ENCODE data around the gene PCNT. TPM values are rescaled to one million over a fixed set of nuclear protein-coding genes. Genes with fewer than 3 reads are reported as not detected.

PCNT gene
- total and polyA plus RNA-seq, 2 of the 4 experiments (the other 2 are of a cell fraction) = 10.0 to 19.4 TPM

DNA sequence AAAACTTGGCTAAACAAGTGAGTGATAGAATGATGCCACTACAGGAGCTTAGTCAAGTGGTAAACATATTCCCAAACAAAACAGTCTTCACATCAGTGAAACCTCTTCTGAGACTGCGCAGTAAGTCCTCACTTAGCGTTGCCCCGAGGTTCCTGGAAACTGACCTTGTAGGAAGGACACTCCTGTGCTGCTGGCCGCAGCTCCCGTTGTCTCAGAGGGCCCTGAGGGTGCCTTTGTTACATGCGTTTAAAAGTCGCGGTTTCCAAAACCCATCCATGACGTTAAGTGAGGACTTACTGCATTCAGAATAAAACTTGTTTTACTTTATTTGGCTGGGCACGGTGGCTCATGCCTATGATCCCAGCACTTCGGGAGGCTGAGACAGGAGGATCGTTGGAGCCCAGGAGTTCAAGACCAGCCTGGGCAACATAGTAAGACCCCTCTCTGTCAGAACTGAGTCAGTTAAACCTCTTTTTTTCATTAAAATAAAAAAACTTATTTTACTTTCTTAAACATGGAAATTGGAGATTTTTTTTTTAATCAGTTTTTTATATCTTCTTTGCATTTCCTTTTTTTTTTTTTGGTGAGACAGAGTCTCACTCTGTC lies 98.8 kb downstream of the PCNT start:
- H2AK5ac ChIP-seq (ENCODE audit: low read depth, low read length) = no peak overlapping the region
- H4K20me1 ChIP-seq (ENCODE audit: insufficient read depth, low read length) = no peaks in the 10 kb centered on the region
- dilution Hi-C loops (cut with HindIII; ENCODE audit: low sequenced_read_pairs, unreplicated experiment) = no loop called here
- in situ Hi-C loops (cut with MboI; ENCODE audit: low sequenced_read_pairs) = no loop called here
- H3K14ac ChIP-seq (replicated peaks; ENCODE audit: low read depth, low read length) = no peak overlapping the region
- no peaks in the 10 kb centered on the region for H3K9me1 ChIP-seq (ENCODE audit: insufficient read depth, low read length)
- no peak overlapping the region for H3K18ac ChIP-seq (ENCODE audit: low read depth, low read length)
- 91% methylated on average over 4 of the region's 12 CpGs; no CpG with 5 or more reads in 1 of the 2 experiments for WGBS, 2 experiments (ENCODE audit: extremely low coverage in 2 of 2, insufficient read length in 1 of 2)
- BruUV-seq (replicated peaks) = no TSS peak
- no peak overlapping the region for H3K4ac ChIP-seq (ENCODE audit: low read depth, low read length)
- H2BK120ac ChIP-seq (ENCODE audit: low read depth, low read length) = no peak overlapping the region
- intact Hi-C loops (cut with micrococcal nuclease) = no loop called here
- H3K36me3 ChIP-seq (ENCODE audit: control insufficient read depth, insufficient read depth, low read length) = peaks cover 40% of the 10 kb centered on the region
- no peak overlapping the region for H3K4me2 ChIP-seq (ENCODE audit: low read depth, low read length)
- no peak overlapping the region for H2BK5ac ChIP-seq (ENCODE audit: low read depth, low read length, poor library complexity, severe bottlenecking)
- no peak for DNase-seq
- TF ChIP-seq BHLHE40 (IDR thresholded peaks at IDR 0.05; ENCODE audit: low read depth, low read length) = no peak
- no peak overlapping the region for H3K4me3 ChIP-seq (ENCODE audit: insufficient read depth, low read depth, low read length)
- no peak overlapping the region for H3K56ac ChIP-seq (ENCODE audit: extremely low read depth, insufficient read depth, low read length)
- no peaks in the 10 kb centered on the region for H3K4me1 ChIP-seq (ENCODE audit: control insufficient read depth, insufficient read depth, low read length)
- no peak overlapping the region for H4K8ac ChIP-seq (ENCODE audit: low read depth in 2 of 2, low read length in 2 of 2)
- no peaks in the 10 kb centered on the region for H3K27me3 ChIP-seq (ENCODE audit: control insufficient read depth, insufficient read depth, low read length)
- ChIA-PET POLR2A (ENCODE audit: unreplicated experiment) (no interaction called here), CTCF (no interaction called here)
- ATAC-seq (ENCODE audit: low read depth) = no peak
- H2BK20ac ChIP-seq (ENCODE audit: low read depth, low read length) = no peak overlapping the region
- H2AK9ac ChIP-seq (replicated peaks; ENCODE audit: low read depth, low read length, poor library complexity) = no peak overlapping the region
- no peaks in the 10 kb centered on the region for H3K9me3 ChIP-seq (ENCODE audit: control insufficient read depth, insufficient read depth, low read length)
- H4K91ac ChIP-seq (ENCODE audit: insufficient read depth, low read depth, low read length) = no peak overlapping the region
- no peak overlapping the region for H2AFZ ChIP-seq (replicated peaks; ENCODE audit: low read length, poor library complexity)
- no peak overlapping the region for H4K5ac ChIP-seq (ENCODE audit: low read depth, low read length)
- H3K23ac ChIP-seq (ENCODE audit: low read depth, low read length) = no peak overlapping the region
- no peak overlapping the region for H3K27ac ChIP-seq (ENCODE audit: insufficient read depth, low read length)
- no peak overlapping the region for H3K9ac ChIP-seq (ENCODE audit: low read depth, low read length)
- H2BK15ac ChIP-seq (ENCODE audit: low read depth, low read length) = no peak overlapping the region
- H3K79me1 ChIP-seq (ENCODE audit: low read depth in 1 of 2, low read length in 2 of 2) = no peaks in the 10 kb centered on the region
